ENCODE results near the gene ADAMTS2. TPM values are rescaled to one million over a fixed set of nuclear protein-coding genes. Genes with fewer than 3 reads are reported as not detected.

Gene ADAMTS2
- total RNA-seq = 3.6 TPM
- long read RNA-seq, full-length matches to known transcripts = 9 of 13 reads
- long read RNA-seq, partial matches to known transcripts = 2 of 13 reads
- long read RNA-seq, other reads (novel, unspliced or antisense) = 2 of 13 reads

DNA sequence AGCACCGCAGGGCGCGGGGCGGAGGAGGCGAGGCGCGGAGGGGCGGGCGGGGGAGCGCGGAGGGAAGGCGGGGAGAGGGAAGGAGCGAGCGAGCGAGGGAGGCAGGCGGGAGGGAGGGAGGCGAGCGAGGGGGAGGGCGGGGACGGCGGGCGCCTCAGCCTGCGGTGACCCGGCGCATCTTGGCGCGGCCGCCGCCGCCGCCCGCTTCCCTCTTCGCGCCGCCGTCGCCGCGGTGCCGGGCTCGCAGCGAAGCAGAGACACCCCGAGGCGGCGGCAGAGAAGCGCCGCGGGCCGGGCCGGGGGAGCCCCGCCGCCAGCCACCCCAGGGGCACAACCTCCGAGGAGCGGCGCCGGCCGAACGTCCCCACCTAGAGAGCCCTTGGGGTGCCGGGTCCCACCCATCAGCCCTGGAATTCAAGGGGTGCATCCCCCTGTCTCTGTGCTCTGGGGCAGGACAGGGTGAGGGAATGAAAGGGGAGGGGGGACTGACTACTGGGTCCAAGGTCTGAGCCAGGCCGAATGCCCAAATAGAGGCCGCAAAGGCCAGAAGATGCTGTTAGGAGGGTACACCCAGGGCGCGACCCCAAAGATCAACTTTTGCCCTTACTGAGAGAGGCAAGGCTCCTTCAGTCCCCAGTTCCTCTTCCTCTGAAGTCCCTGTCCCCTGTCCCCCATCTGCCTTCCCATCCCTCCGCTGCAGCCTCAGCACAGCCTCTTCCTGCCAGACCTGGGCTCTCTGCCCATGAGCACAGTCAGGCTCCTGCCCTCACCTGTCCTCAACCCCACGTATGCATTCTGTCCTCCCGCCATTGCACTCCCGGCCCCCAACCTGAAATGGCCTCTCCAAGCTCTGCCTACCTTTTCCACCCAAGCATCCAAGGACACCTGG lies at the start of gene ADAMTS2:
Gene ADAMTS2 (minus strand): TSS at position 29 of the 889 bp plus-strand sequence. CDS start 133 bp downstream, outside the sequence.
- intact Hi-C loops (cut with DNase I) = no loop called here
- ATAC-seq (ENCODE audit: poor library complexity) (peak; percentile 74), DNase-seq (peak; percentile 78)

- ATAC-seq (ENCODE audit: poor library complexity) (no peak), DNase-seq (no peak)
- intact Hi-C loops (cut with DNase I) = no loop called here
These were observed 47.8 kb upstream of the ADAMTS2 start for GRCh38 chr5:179393078-179393477.

DNA sequence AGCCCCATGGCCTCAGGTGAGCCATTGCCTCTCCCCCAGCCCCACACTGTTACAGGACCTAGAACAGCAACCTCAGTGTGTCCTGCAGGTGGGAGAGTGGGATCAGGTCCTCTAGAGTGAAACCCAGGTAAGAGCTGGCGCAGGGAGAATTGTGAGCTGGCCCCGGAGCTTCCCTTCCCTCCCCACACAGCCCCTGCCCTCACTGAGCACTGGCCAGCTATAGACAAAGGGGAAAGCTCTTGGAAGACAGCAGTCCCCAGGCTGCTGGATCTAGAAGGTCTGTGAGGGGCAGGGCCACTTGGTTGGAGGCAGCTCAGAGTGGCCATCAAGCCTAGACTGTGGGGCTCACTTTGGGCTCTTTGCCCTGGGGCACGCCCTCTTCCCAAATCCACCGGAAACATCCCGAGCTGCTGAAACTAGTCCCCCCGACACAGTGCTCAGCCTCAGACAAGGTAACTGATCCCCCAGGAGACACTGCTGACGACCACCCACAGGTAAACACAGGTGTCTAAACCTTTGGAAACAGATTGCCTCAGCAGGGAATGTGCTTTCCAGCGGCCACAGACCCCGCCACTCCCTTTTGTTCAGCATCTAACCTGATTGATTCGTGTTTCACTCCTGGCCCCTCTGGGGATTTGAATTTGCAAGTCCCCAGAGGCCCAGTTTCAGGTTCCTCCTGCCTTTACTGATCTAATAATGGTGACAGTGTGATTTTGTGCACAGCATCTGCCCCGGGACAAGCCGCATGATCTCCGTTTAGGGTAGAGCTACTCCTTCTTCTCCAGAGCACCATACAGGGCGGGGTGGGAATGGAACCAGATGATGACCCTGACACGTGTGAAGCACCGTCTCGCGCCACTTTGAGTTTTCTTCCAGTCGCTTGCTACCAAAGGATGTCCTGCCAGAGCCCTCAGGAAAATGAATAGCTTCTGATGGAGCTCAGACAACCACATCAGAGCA lies 42.2 kb upstream of the ADAMTS2 start:
- DNase-seq (no peak), ATAC-seq (ENCODE audit: poor library complexity) (no peak)
- intact Hi-C loops (cut with DNase I) = no loop called here

- intact Hi-C loops (cut with DNase I) = no loop called here
- DNase-seq (no peak), ATAC-seq (ENCODE audit: poor library complexity) (no peak)
These were observed 40.7 kb upstream of the ADAMTS2 start for GRCh38 chr5:179385914-179386313.

GRCh38 chr5:179382486-179382885 lies 37.2 kb upstream of the ADAMTS2 start:
- intact Hi-C loops (cut with DNase I) = no loop called here
- DNase-seq (no peak), ATAC-seq (ENCODE audit: poor library complexity) (no peak)

- ATAC-seq (ENCODE audit: poor library complexity) (no peak), DNase-seq (no peak)
- intact Hi-C loops (cut with DNase I) = no loop called here
These were observed 36.4 kb upstream of the ADAMTS2 start for GRCh38 chr5:179381691-179382090.

GRCh38 chr5:179380211-179381035 lies 35.2 kb upstream of the ADAMTS2 start:
- intact Hi-C loops (cut with DNase I) = no loop called here
- ATAC-seq (ENCODE audit: poor library complexity) (no peak), DNase-seq (no peak)

DNA sequence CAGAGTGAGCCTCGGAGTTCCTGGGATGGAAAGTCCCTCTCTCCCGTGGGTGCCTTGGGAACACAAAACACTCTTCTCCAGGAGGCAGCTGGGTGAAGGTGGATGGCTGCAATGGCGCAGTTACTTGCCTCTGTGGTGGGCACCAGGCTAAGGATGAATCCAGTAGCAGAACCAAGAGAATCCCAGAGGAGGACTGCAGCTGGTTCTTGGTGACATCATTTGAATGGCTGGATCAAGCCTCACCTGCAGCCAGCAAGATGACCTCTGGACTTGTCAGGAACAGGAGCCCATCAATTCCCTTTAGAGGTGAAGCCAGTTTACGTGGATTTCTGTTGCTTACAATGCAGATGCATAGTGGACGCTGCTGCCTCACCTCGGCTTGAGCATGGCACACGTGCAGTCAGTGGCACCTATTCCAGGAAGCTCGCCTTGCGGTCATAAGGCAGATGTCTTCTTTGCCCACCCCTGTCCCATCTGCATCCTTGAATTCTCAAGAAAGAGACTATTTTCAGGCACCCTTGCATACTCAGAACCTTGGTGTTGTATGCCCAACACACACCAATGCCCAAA lies 34.1 kb upstream of the ADAMTS2 start:
- ATAC-seq (ENCODE audit: poor library complexity) (no peak), DNase-seq (no peak)
- intact Hi-C loops (cut with DNase I) = no loop called here

GRCh38 chr5:179378441-179379271 lies 33.4 kb upstream of the ADAMTS2 start:
- ATAC-seq (ENCODE audit: poor library complexity) = no peak
- intact Hi-C loops (cut with DNase I) = no loop called here
- DNase-seq = no peak

DNA sequence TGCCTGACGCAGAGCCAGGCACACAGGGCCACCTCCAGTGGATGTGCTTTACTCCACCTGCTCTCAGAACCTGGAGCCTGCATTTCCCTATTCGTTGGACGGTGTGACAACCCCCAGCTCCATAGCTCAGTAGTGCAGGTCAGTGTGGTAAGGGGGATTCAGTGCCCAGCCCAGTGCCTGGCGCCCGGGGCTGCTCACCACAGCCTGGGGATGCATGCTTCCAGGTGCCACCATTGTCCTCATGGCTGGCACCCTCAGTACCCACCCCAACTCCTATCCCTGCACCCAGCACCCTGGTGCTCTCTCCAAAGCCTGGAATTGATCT lies 32.8 kb upstream of the ADAMTS2 start:
- intact Hi-C loops (cut with DNase I) = no loop called here
- ATAC-seq (ENCODE audit: poor library complexity) (no peak), DNase-seq (no peak)

DNA sequence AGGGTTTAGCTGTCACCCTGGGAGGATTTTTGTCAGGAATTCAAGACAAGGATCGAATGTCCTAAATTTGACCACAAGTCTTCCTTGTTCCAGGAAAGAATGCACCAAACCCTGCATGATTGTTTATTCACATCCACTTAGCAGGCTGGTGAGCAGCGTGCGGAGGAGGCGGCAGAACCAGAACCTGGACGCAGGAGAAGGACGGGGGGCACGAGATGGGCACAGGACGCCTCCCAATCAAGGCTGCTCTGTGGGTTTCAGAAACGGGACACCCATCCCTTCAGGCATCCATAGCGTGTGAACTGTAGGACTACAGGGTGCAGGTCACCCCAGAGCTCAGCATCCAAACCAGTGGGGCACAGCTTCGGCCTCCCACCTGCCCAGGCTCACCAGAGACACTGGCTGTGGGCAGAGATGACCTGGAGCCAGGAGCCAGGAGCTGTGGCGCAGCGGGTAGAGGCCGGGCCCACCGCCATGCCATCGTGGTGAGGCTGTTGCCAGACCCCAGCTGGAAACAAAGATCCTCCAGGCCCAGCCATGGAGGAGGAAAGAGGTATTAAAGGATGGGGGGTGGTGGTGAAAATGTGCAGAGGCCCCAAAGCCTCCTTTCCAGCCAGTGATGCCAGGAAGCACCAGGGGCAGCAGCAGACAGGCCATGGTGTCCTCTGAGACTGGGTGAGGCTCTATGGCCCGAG lies 32.3 kb upstream of the ADAMTS2 start:
- intact Hi-C loops (cut with DNase I) = no loop called here
- ATAC-seq (ENCODE audit: poor library complexity) (no peak), DNase-seq (no peak)

DNA sequence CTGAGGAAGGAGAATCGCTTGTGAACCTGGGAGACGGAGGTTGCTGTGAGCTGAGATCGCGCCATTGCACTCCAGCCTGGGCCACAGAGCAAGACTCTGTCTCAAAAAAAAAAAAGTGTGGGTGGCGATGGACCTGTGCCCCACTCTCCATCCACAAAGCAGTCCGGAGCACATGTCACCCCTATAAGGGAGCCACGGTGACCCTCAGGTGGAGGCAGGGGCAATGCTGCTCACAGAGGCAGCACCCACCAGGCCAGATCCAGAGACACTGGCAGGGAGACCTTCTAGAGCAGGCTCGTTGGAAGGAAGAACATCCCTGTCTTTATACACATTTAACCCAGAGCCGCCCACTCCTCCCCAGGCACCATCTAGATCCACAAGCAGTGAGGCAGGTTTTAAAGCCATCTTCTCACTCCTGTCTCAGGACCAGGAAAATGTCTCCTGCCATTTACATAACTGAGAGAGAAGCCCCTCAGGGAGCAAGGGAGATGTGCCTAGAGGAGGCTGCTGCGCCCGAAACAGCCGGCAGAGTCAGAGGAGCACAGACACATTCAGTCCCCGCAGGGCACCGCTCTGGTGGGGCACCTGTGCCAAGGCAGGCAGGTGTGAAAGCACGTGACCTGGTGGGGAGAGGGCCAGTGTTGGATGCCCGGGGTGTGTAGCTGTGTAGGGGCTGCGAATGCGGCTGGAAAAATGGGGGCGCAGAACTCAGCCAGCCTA lies 31.6 kb upstream of the ADAMTS2 start:
- intact Hi-C loops (cut with DNase I) = no loop called here
- no peak for DNase-seq
- ATAC-seq (ENCODE audit: poor library complexity) = no peak

DNA sequence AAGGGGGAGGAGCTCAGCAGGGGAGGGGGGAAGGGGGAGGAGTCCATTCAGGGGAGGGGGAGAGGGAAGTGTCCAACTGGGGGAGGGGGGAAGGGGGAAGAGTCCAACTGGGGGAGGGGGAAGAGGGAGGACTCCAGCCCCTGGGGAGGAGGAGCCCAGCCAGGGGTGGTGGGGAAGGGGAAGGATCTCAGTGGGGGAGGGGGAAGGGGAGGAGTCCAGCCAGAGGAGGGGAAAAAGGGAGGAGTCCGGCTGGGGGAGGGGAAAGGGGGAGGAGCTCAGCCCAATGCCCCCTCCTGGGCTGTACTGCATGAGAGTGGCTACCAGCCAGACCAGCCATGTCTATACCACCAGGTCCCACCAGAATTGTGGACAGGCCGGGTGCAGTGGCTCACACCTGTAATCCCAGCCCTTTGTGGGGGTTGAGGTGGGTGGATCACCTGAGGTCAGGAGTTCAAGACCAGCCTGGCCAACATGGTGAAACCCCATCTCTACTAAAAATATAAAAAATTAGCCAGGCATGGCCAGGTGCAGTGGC lies 30.6 kb upstream of the ADAMTS2 start:
- intact Hi-C loops (cut with DNase I) = no loop called here
- no peak for DNase-seq
- ATAC-seq (ENCODE audit: poor library complexity) = no peak

DNA sequence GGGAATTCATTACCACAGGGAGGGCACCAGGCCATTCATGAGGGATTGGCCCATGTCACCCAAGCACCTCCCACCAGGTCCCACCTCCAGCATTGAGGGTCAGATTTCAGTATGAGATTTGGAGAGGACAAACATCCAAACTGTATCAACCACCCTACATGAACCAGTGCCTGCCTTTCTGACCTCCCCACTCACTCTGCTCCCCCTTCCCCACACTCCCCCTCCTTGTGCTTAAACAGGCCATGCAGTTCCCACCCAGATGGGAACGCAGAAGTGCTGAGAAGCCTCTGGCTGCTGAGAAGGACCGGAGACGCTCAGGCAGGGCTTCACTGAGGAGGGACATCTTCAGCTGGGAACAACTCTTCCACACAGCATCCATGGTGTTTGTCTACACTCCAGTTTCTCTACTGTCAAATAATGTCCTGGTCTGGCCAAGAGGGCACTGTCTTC lies 30.0 kb upstream of the ADAMTS2 start:
- no peak for ATAC-seq (ENCODE audit: poor library complexity)
- DNase-seq = no peak
- intact Hi-C loops (cut with DNase I) = no loop called here

GRCh38 chr5:179374506-179375235 lies 29.4 kb upstream of the ADAMTS2 start:
- intact Hi-C loops (cut with DNase I) = no loop called here
- no peak for DNase-seq

More at GRCh38 chr5:179374506-179375235, 29.4 kb upstream of the ADAMTS2 start:
- ATAC-seq (ENCODE audit: poor library complexity) = no peak

Measured in Right ventricle myocardium superior (tissue), 1 donor.